Prostate gland (tissue), 2 donors: Measurements from ENCODE around the gene PLA2G3. TPM values are rescaled to one million over a fixed set of nuclear protein-coding genes. Genes with fewer than 3 reads are reported as not detected.
"Not testable (repeated sequence)": the region's sequence is repeated elsewhere in the genome, so short reads cannot be mapped to it uniquely, and the experiment has no call there.

Experiments
- DNase-seq: peaks from one replicate; pipeline ENCODE4 v3.0.0-alpha.2; 2019; ENCODE audit warnings: low spot score
- H3K27ac ChIP-seq, 2 donors: fragments of 200-600 bp; sonication (generic); 2 replicates each; pipeline ENCODE4 v1.5.1; 2017 to 2019
- H3K27me3 ChIP-seq: fragments of 200-600 bp; sonication (generic); replicated peaks from 2 replicates; pipeline ENCODE4 v1.5.1; 2019; ENCODE audit not compliant: insufficient read depth
- H3K36me3 ChIP-seq, 2 donors: fragments of 200-600 bp; sonication (generic); 1 replicate in 1 of 2; 2 replicates in 1 of 2; pipeline versions ENCODE4 v1.5.1 to v1.8.1; 2017 to 2019
- H3K4me1 ChIP-seq: fragments of 200-600 bp; sonication (generic); replicated peaks from 2 replicates; pipeline ENCODE4 v1.5.1; 2019
- H3K4me3 ChIP-seq, 2 donors: fragments of 200-600 bp; sonication (generic); 2 replicates each; pipeline ENCODE4 v1.5.1; 2017 to 2019
- H3K9me3 ChIP-seq: fragments of 200-600 bp; sonication (generic); 2 replicates; pipeline ENCODE4 v1.5.1; 2017
- CTCF ChIP-seq, 4 experiments: fragments of 200-600 bp in 2 of 4; fragments of 450-650 bp in 2 of 4; sonication (generic) in 2 of 4; IDR thresholded peaks; 1 replicate in 3 of 4; 2 replicates in 1 of 4; pipeline ENCODE4 v1.5.1; 2016 to 2019; ENCODE audit warnings: antibody characterized with exemption in 4 of 4, mild to moderate bottlenecking in 2 of 4, moderate library complexity in 2 of 4
- POLR2A ChIP-seq: fragments of 450-650 bp; IDR thresholded peaks from one replicate; pipeline ENCODE4 v1.6.1; 2016; ENCODE audit warnings: antibody characterized with exemption, mild to moderate bottlenecking
- POLR2AphosphoS5 ChIP-seq: sonication (generic); formaldehyde crosslinking; IDR thresholded peaks from one replicate; pipeline ENCODE4 v1.6.1; 2017; ENCODE audit warnings: antibody characterized with exemption
- WGBS: methylation state at CpG from one replicate; pipeline ENCODE4 v1.1.5; 2018; 5-methylcytosine and 5-hydroxymethylcytosine counted together
- intact Hi-C: fragments of 100-400 bp; cut with DNase I; formaldehyde crosslinking; loops from one replicate; pipeline ENCODE4 v1.14.2; 2022
- total RNA-seq, 2 donors: library from RNA; depleted of rRNA; stranded (reverse); fragments of >200 nt; gene quantifications; one replicate each; pipeline ENCODE4 v1.1.0, GENCODE V29; 2016

Gene PLA2G3
- total RNA-seq, 2 donors from 2014 or later = 0.23 to 1.5 TPM

GRCh38 chr22:31173386-31174145 is 33.3 kb upstream of the PLA2G3 start:
- intact Hi-C loops = no loop called here
- Histone ChIP-seq H3K27me3 (no peaks in the 10 kb centered on the region), H3K4me3 (no peak overlapping the region), H3K27ac (peak overlapping the region; percentile 16 to 18), H3K36me3 (no peaks in the 10 kb centered on the region), H3K9me3 (no peaks in the 10 kb centered on the region), H3K4me1 (peaks cover 19% of the 10 kb centered on the region)
- TF ChIP-seq POLR2A (no peak), POLR2AphosphoS5 (no peak), CTCF (IDR thresholded peaks at IDR 0.05) (no peak)
- DNase-seq = no peak
- WGBS = 61% methylated on average over 5 of the region's 5 CpGs

- DNase-seq, H3K36me3 ChIP-seq, H3K4me3 ChIP-seq, intact Hi-C loops, H3K9me3 ChIP-seq, H3K27me3 ChIP-seq, H3K27ac ChIP-seq: not testable (repeated sequence)
- 96% methylated on average over 9 of the region's 9 CpGs for WGBS
- H3K4me1 ChIP-seq = peaks cover 11% of the 10 kb centered on the region
These were observed 31.4 kb upstream of the PLA2G3 start for GRCh38 chr22:31171734-31172133.

GRCh38 chr22:31170971-31171370 is 30.7 kb upstream of the PLA2G3 start:
- intact Hi-C loops = no loop called here
- H3K4me3 ChIP-seq = no peak overlapping the region
- TF ChIP-seq POLR2A = no peak
- no peak for TF ChIP-seq POLR2AphosphoS5
- TF ChIP-seq CTCF (IDR thresholded peaks at IDR 0.05) = no peak
- H3K9me3 ChIP-seq = no peaks in the 10 kb centered on the region
- no peaks in the 10 kb centered on the region for H3K27me3 ChIP-seq
- 97% methylated on average over 4 of the region's 4 CpGs for WGBS
- H3K4me1 ChIP-seq = peaks cover 9% of the 10 kb centered on the region
- no peak for DNase-seq
- no peaks in the 10 kb centered on the region for H3K36me3 ChIP-seq
- H3K27ac ChIP-seq = no peak overlapping the region

GRCh38 chr22:31162015-31162765 is 21.9 kb upstream of the PLA2G3 start:
- H3K9me3 ChIP-seq = no peaks in the 10 kb centered on the region
- H3K27me3 ChIP-seq = no peaks in the 10 kb centered on the region
- no peak for DNase-seq
- peak overlapping the region; percentile 94 to 97 for H3K27ac ChIP-seq
- peak overlapping the region in 1 of 2 donors; percentile 66 for H3K4me3 ChIP-seq
- TF ChIP-seq CTCF (IDR thresholded peaks at IDR 0.05) (peak in 3 of 4 experiments; percentile 35 to 56 (median 44)), POLR2A (no peak)
- WGBS = 36% methylated on average over 5 of the region's 5 CpGs
- H3K4me1 ChIP-seq = no peaks in the 10 kb centered on the region
- H3K36me3 ChIP-seq = no peaks in the 10 kb centered on the region
- intact Hi-C loops = loop anchor here (5.0 kb wide), 1 partner anchor 50 kb away; the partner anchor contains the start of gene LIMK2

GRCh38 chr22:31161386-31161785 is 21.1 kb upstream of the PLA2G3 start:
- no peaks in the 10 kb centered on the region for H3K36me3 ChIP-seq
- H3K4me3 ChIP-seq = peak overlapping the region in 1 of 2 donors; percentile 66
- H3K27me3 ChIP-seq = no peaks in the 10 kb centered on the region
- peak overlapping the region; percentile 94 to 97 for H3K27ac ChIP-seq
- H3K9me3 ChIP-seq = no peaks in the 10 kb centered on the region
- DNase-seq = no peak
- intact Hi-C loops = loop anchor here (5.0 kb wide), 1 partner anchor 51 kb away; the partner anchor contains the start of gene LIMK2
- TF ChIP-seq CTCF (IDR thresholded peaks at IDR 0.05) (no peak), POLR2AphosphoS5 (no peak), POLR2A (no peak)
- H3K4me1 ChIP-seq = no peaks in the 10 kb centered on the region
